NCI-H1048 (cell line): ENCODE results near the gene NACC2.

Source experiments
- DNase-seq: peaks from one replicate; lab custom pipeline; 2025; lab: John Stamatoyannopoulos, UW

The NACC2 gene

DNA sequence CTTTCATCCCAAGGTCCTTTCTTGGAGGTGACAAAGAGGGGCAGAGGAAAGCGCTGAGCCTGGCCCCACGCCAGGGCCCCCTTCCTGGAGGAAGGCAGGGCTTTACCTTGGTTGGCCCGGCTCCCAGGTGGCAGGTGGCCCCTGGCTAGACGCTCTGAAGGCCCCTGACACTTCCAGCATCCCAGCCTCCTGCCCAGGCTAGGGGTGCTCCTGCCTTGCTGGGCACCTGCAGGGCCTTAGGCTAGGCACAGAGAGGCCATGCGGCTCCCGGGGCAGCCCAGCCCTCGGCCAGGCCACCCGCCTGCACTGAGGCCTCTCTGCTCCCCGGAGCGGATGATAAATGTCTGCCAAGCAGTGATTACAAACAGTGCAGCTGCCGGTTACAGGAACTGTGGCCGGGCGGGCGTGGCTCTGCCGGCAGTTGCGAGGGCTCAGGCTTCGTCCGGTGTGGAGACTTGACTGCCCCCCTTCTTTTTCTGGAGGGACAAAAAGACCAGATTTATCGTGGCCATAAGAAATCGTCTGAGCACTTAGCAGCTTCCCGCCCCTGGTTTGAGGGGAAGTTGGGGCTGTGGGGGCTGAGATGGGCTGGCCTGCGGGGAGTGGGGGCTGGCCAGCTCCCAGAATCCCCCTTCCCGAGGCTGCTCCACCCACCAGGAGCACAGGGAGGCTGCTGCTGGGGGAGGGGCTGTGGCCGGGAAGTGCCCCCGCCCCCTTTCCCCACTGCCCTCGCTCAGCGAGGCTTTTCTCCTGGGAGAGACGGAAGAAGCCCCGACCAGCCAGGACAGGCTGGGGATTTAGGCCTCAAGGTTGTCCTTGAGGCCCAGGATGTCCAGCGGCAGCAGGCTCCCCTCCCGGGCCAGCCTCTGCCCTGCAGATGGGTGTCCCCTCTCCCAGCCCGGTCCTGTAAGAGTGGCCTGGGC is 102.3 kb downstream of the NACC2 start:
- DNase-seq, result no peak

- no peak for DNase-seq
Measured at GRCh38 chr9:135991771-135992170, 103.3 kb downstream of the NACC2 start.

DNA sequence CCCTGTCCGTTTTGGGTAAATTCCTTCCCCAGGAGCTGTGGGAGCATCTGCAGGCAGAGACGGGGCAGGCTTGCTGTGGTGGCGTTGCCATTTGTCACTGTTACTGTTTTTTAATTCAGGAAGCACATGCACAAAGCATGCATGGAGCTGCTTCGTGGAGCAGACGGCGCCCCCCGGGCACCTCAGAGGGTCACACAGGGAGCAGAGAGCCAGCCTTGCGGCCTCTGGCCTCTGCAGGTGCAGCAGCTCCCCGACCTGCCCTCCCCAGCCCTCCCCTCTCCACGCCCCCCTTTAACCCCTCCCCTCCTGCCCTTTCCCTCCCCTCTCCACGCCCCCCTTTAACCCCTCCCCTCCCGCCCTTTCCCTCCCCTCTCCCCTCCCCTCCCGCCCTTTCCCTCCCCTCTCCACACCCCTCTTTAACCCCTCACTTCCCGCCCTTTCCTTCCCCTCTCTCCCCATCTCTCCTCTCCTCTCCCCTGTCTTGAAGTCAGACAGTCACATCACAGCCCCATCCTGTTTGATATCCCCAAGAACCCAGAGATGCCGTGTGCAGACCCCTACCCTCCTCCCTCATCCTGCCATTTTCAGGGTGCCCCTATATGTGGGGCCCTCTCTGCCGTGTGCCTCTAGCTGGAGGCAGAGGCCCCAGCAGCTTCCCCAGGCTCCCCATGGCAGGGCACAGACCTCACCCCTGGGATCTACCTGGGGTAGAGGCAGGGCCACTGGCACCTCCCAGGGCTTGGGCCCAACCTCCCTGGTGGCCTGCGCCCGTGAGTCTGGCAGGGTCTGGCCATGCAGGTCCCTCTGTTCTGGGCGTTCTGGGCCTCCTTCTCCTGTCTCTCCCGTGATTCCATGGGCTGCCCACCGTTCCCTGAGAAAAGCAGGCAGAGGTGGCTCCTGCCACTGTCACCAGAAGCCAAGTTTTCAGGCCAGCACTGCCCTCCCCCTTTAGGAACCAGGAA is 104.3 kb downstream of the NACC2 start:
- no peak for DNase-seq

- DNase-seq, result no peak
Measured at GRCh38 chr9:135989722-135990467, 105.2 kb downstream of the NACC2 start.

- DNase-seq, result no peak
Measured at GRCh38 chr9:135989157-135989556, 105.9 kb downstream of the NACC2 start.

- DNase-seq, result no peak
Measured at GRCh38 chr9:135988493-135988892, 106.6 kb downstream of the NACC2 start.

DNA sequence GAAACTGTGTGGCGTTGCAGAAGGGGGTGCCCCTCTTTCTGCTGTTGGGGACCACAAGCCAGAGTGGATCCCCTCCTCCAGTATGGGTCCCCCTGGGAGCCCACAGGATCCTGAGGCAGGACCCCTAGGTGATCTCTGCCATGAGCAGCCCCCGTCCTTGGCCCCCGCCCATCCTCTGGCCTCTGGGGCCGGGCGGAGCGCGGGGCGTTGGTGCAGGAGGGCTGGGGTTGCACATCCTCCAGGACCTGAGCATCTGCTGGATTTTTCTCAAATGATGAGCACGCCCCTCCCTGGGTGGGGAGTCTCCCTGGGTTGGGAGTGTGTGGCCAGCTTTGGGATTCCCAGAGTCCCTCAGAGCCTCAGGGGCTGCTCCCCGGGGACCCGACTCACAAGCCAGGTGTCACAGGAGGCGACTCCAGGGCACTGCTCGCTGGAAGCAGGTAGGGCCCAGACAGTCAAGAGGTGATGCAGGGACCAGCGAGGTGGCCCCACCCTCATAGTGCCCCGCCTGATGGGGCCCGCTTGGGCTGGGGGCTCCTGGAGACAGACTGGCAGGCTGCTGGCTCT is 107.2 kb downstream of the NACC2 start:
- no peak for DNase-seq

- no peak for DNase-seq
Measured at GRCh38 chr9:135986605-135987004, 108.5 kb downstream of the NACC2 start.

DNA sequence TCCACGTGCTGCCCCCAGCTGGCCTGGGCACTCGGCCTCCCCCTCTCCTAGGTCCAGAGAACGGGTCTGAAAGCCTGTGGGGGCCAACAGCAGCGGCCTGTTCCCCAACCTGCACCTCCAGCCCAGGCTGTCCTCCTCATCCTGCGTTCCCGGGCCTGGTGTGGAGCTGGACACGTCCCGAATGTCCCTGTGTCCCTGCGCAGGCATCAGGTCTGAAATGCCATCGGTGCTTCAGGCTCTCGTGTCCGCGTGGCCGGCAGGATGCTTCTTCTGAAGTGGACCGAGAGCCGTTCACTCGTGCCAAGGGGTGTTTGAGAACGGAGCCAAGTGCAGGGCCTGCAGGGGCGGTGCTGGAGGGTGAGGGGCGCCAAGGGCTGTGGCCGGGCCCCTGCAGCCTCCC is 109.2 kb downstream of the NACC2 start:
- DNase-seq, result no peak

DNA sequence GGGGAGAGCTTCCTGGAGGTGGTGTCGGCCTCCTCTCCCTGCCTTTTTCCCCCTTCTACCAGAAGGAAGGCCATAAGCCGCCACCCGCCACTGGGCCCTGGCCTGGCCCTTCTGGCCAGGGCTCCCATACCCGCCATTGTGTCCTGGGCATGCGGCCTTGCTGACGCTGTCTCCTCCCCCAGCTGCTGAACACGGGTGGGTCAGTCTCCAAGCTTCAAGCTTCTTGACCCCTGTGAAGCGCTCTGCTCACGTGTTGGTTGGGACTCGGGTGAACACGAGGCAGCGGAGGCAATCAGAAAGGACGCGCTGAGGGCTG is 109.7 kb downstream of the NACC2 start:
- no peak for DNase-seq

DNA sequence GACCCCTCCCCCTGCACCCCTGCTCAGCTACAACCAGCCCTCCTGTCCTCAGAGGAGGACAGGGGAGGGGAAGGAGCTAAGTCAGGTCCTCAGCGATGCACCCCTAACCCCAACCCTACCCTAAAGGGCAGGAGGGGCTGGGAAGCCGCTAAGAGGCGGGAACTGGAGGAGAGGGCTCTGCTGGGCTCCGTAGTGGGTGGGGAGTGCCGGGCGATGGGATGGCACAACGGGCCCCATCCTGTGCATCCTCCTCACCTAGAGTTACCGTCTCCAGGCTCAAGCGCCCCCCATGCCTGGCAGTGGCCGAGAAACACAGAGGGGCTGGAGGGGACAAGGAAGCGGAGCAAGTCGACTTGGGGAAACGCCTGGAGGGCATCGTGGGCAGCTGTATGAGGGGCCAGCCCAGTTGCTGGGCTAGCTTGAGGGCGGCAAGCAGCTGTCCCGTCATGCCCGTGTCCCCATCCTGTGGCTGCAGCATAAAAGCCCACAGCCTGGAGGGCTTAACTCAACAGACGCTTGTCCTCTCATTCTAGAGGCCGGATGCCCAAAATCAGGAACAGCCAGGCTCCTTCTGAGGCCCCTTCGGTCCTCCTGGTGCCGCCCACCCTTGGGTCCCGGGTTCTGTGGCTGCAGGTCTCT is 110.9 kb downstream of the NACC2 start:
- DNase-seq, result no peak

- no peak for DNase-seq
Measured at GRCh38 chr9:135983208-135984071, 111.6 kb downstream of the NACC2 start.

- no peak for DNase-seq
Measured at GRCh38 chr9:135982499-135983207, 112.4 kb downstream of the NACC2 start.

DNA sequence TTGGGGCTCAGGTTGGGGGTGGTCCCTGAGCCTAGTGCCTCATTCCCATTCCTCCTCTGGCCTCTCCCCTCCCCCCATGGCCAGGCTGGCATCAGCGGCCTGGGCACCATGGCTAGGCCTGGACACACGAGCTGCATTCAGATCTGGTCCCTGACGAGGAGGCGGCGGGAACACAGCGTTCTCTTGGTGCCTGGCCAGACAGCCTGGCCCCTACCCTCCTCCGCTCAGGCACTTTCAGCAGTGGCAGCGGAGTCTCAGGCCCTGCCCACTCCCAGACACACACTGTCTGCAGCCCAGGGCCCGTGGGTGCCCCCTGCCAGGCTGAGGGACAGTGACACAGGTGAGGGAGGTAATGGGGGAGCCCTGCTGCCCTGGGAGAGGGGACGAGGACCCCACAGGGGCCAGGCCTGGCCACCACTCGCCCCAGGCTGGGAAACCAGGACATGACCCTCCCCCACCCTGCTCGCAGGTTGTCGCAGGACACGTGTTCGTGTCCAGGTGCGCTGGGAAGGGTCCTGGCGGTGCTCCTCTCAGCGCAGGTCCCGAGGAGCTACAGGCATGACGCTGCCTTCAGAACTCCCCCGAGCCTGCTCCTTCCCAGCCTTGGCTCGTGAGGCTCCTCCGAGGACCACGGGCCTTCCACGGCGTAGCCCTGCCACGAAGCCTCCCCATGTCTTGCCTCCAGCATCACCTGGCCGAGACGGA is 114.0 kb downstream of the NACC2 start:
- no peak for DNase-seq

GRCh38 chr9:135979547-135980166 is 115.4 kb downstream of the NACC2 start:
- DNase-seq, result no peak

- no peak for DNase-seq
Measured at GRCh38 chr9:135978642-135979546, 116.2 kb downstream of the NACC2 start.

GRCh38 chr9:135976944-135977343 is 118.1 kb downstream of the NACC2 start:
- no peak for DNase-seq

- DNase-seq, result no peak
Measured at GRCh38 chr9:135976531-135976930, 118.6 kb downstream of the NACC2 start.
